Ramos (cell line): ENCODE measurements around the gene RAB1B.

Experiments
- in situ Hi-C: fragments of 300-500 bp; cut with MboI; formaldehyde crosslinking; loops from one replicate; pipeline ENCODE4 v1.14.3; 2022; ENCODE audit warnings: low sequenced_read_pairs; ENCODE audit not compliant: unreplicated experiment

RAB1B gene

GRCh38 chr11:66281776-66282467, 13.5 kb downstream of the RAB1B start:
- in situ Hi-C loops, result no loop called here

GRCh38 chr11:66282468-66283455, 14.3 kb downstream of the RAB1B start:
- in situ Hi-C loops, result no loop called here

GRCh38 chr11:66283461-66284105, 15.1 kb downstream of the RAB1B start:
- in situ Hi-C loops, result no loop called here

GRCh38 chr11:66284526-66285078, 16.2 kb downstream of the RAB1B start:
- in situ Hi-C loops, result no loop called here

- in situ Hi-C loops, result no loop called here
Measured at GRCh38 chr11:66285250-66285947, 17.0 kb downstream of the RAB1B start.

- in situ Hi-C loops, result no loop called here
Measured at GRCh38 chr11:66286699-66287098, 18.3 kb downstream of the RAB1B start.

- in situ Hi-C loops, result no loop called here
Measured at GRCh38 chr11:66287211-66287888, 18.9 kb downstream of the RAB1B start.

GRCh38 chr11:66287889-66288670, 19.6 kb downstream of the RAB1B start:
- in situ Hi-C loops, result no loop called here

GRCh38 chr11:66288671-66289547, 20.5 kb downstream of the RAB1B start, which contains the start of gene YIF1A:
TSS of gene YIF1A (minus strand) at chr11:66289143. CDS start at chr11:66288985, 158 bp downstream.
- in situ Hi-C loops, result no loop called here

GRCh38 chr11:66289548-66290329, 21.3 kb downstream of the RAB1B start:
- in situ Hi-C loops, result no loop called here

- in situ Hi-C loops, result no loop called here
Measured at GRCh38 chr11:66290330-66290621, 21.8 kb downstream of the RAB1B start.

- in situ Hi-C loops, result no loop called here
Measured at GRCh38 chr11:66291303-66291705, 22.9 kb downstream of the RAB1B start.

GRCh38 chr11:66291706-66292542, 23.5 kb downstream of the RAB1B start, which contains the start of gene TMEM151A:
TSS of gene TMEM151A (plus strand) at chr11:66291894. CDS start at chr11:66292014, 120 bp downstream.
- in situ Hi-C loops, result no loop called here

GRCh38 chr11:66292543-66293332, 24.3 kb downstream of the RAB1B start:
- in situ Hi-C loops, result no loop called here

GRCh38 chr11:66293352-66293751, 24.9 kb downstream of the RAB1B start:
- in situ Hi-C loops, result no loop called here
